ENCODE data around the gene UBE2L5. TPM values are rescaled to one million over a fixed set of nuclear protein-coding genes. Genes with fewer than 3 reads are reported as not detected.
A peak's percentile ranks its signal among the peaks of the same experiment; 100 is the strongest.

UBE2L5 gene
- total and polyA plus RNA-seq, 2 of the 13 experiments (the other 11 are each of a cell fraction or from before 2014, with no cell fraction given): 0.13 TPM; not detected in 1

- TF ChIP-seq AKNA (CRISPR knock-in tag; IDR thresholded peaks at IDR 0.05; ENCODE audit: borderline replicate concordance) (no peak), DZIP1 (CRISPR knock-in tag; IDR thresholded peaks at IDR 0.05) (peak; percentile 69; the same call in 1 of the 2 replicates), HNF4G (IDR thresholded peaks at IDR 0.05; ENCODE audit: borderline replicate concordance, low read depth, low read length) (no peak), HNF4G (CRISPR knock-in tag; IDR thresholded peaks at IDR 0.05; ENCODE audit: borderline replicate concordance, low read depth) (no peak; the same call in 1 of the 2 replicates), THAP7 (CRISPR knock-in tag; IDR thresholded peaks at IDR 0.05) (peak; percentile 46; the same call in 1 of the 2 replicates), KAT8 (CRISPR knock-in tag; IDR thresholded peaks at IDR 0.05) (peak; percentile 44), ZNF547 (CRISPR knock-in tag; IDR thresholded peaks at IDR 0.05) (peak; percentile 36; the same call in 1 of the 2 replicates), EHMT2 (IDR thresholded peaks at IDR 0.05; ENCODE audit: borderline replicate concordance, low read depth, low read length) (no peak), ZMAT3 (CRISPR knock-in tag; conservative IDR thresholded peaks at IDR 0.05) (peak; percentile 90; the same call in 1 of the 2 replicates), ZNF629 (CRISPR knock-in tag; conservative IDR thresholded peaks at IDR 0.05) (no peak), ZNF780A (CRISPR knock-in tag; IDR thresholded peaks at IDR 0.05) (no peak; the same call in 1 of the 2 replicates), ATF7 (IDR thresholded peaks at IDR 0.05) (no peak), ATF7 (CRISPR knock-in tag; IDR thresholded peaks at IDR 0.05) (no peak), PHB2 (IDR thresholded peaks at IDR 0.05; ENCODE audit: partially characterized antibody) (no peak), ZNF569 (CRISPR knock-in tag; IDR thresholded peaks at IDR 0.05; ENCODE audit: borderline replicate concordance) (no peak), HMGA1 (CRISPR knock-in tag; conservative IDR thresholded peaks at IDR 0.05) (no peak), ZFYVE20 (CRISPR knock-in tag; IDR thresholded peaks at IDR 0.05; ENCODE audit: borderline replicate concordance, low read depth) (0 out of 2 replicates have a peak, but pooled peaks have one; percentile 58), FOXA3 (CRISPR knock-in tag; IDR thresholded peaks at IDR 0.05) (peak; percentile 29; the same call in 1 of the 2 replicates), TFDP1 (CRISPR knock-in tag; IDR thresholded peaks at IDR 0.05; ENCODE audit: borderline replicate concordance) (peak; percentile 97)
Observed at GRCh38 chr13:30408319-30409101, 13.8 kb upstream of the UBE2L5 start (continued).

All from HepG2 (cell line).